ENCODE data around the gene TOR2A. TPM values are rescaled to one million over a fixed set of nuclear protein-coding genes. Genes with fewer than 3 reads are reported as not detected.

The TOR2A gene
- total and polyA plus RNA-seq, 2 of the 8 experiments (the other 6 are each of a cell fraction or from before 2014, with no cell fraction given): 18.7 to 24.9 TPM

GRCh38 chr9:127689329-127690000 is 45.6 kb downstream of the TOR2A start:
- no peak overlapping the region for H2BK5ac ChIP-seq (ENCODE audit: low read depth, low read length)
- H3K27me3 ChIP-seq (replicated peaks in 1 of 4; ENCODE audit: control insufficient read depth in 3 of 4, extremely low read depth in 1 of 4, insufficient read depth in 3 of 4, low read length in 3 of 4): no peaks in the 10 kb centered on the region
- no peak overlapping the region for H2BK120ac ChIP-seq (replicated peaks; ENCODE audit: low read depth, low read length)
- H2BK12ac ChIP-seq (ENCODE audit: low read depth, low read length): no peak overlapping the region
- POLR2A ChIA-PET (ENCODE audit: partially characterized antibody): no interaction called here
- no peak overlapping the region for H4K5ac ChIP-seq (ENCODE audit: insufficient read length, low read depth, low read length)
- H3K4me1 ChIP-seq (replicated peaks in 1 of 4; ENCODE audit: control insufficient read depth in 3 of 4, insufficient read depth in 4 of 4, low read length in 3 of 4): no peaks in the 10 kb centered on the region
- H3K4me2 ChIP-seq (ENCODE audit: insufficient read depth in 1 of 2, low read depth in 2 of 2, low read length in 2 of 2): no peak overlapping the region
- no peak overlapping the region for H2AFZ ChIP-seq (ENCODE audit: low read length)
- CTCF ChIA-PET (ENCODE audit: partially characterized antibody): interaction anchor here (0.5 to 1.9 kb wide), 6 partner anchors 16 to 312 kb away, joined by 3 to 5 read pairs (median 3); no protein-coding TSS in a partner anchor
- FAIRE-seq: no peak
- H3K36me3 ChIP-seq (ENCODE audit: control insufficient read depth in 2 of 4, insufficient read depth in 4 of 4, low read length in 3 of 4): peaks cover 0 to 6% (median 2%) of the 10 kb centered on the region in 4 experiments; a peak in 2 of 8 replicates
- H3K23ac ChIP-seq (ENCODE audit: insufficient read length): no peak overlapping the region
- no peak overlapping the region for H3K9ac ChIP-seq (replicated peaks in 1 of 4; ENCODE audit: extremely low read depth in 1 of 4, low read depth in 3 of 4, low read length in 3 of 4)
- H3K18ac ChIP-seq (ENCODE audit: extremely low read depth, low read length): no peak overlapping the region
- no peak overlapping the region for H2AK5ac ChIP-seq (ENCODE audit: low read depth, low read length)
- no peaks in the 10 kb centered on the region for H3K9me3 ChIP-seq (ENCODE audit: insufficient read depth in 2 of 2, low read depth in 1 of 2, low read length in 1 of 2)
- no peak overlapping the region for H3K4ac ChIP-seq (replicated peaks; ENCODE audit: insufficient read length, low read depth, low read length)
- H3K4me3 ChIP-seq (ENCODE audit: extremely low read depth in 1 of 4, insufficient read depth in 2 of 4, low read depth in 3 of 4, low read length in 4 of 4): no peak overlapping the region
- H4K91ac ChIP-seq (replicated peaks; ENCODE audit: insufficient read length, low read length): no peak overlapping the region
- H2BK15ac ChIP-seq (ENCODE audit: low read length): no peak overlapping the region
- 92% methylated on average over 13 of the region's 13 CpGs; no CpG with 5 or more reads in 1 of the 2 experiments for WGBS, 2 experiments (ENCODE audit: extremely low coverage in 1 of 2, insufficient coverage in 1 of 2, insufficient read length in 1 of 2, insufficient replicate concordance in 2 of 2, low coverage in 1 of 2, low lambda C conversion rate in 2 of 2, missing lambda C conversion rate in 1 of 2)
- no peak overlapping the region for H3K14ac ChIP-seq (ENCODE audit: insufficient read length)
- H4K8ac ChIP-seq (ENCODE audit: extremely low read depth, insufficient read depth, low read length): no peak overlapping the region
- no peaks in the 10 kb centered on the region for H3K79me2 ChIP-seq (ENCODE audit: control insufficient read depth in 1 of 2, insufficient read depth in 2 of 2, low read length in 2 of 2)
- no peaks in the 10 kb centered on the region for H3K79me1 ChIP-seq (ENCODE audit: low read depth, low read length)
- DNase-seq (ENCODE audit: low read depth in 1 of 2, low spot score in 2 of 2): no peak
- H4K20me1 ChIP-seq (replicated peaks in 1 of 2; ENCODE audit: control insufficient read depth in 1 of 2, insufficient read depth in 2 of 2, low read length in 2 of 2): no peaks in the 10 kb centered on the region
- H3K23me2 ChIP-seq (ENCODE audit: low read depth, low read length): no peaks in the 10 kb centered on the region
- H3K27ac ChIP-seq (ENCODE audit: low read depth, low read length): no peak overlapping the region; the same call in 1 of the 2 replicates
- H3K56ac ChIP-seq (replicated peaks; ENCODE audit: insufficient read length, low read depth, low read length): no peak overlapping the region
- no peak overlapping the region for H2BK20ac ChIP-seq (ENCODE audit: low read length)
- TF ChIP-seq TCF12 (IDR thresholded peaks at IDR 0.05; ENCODE audit: low read depth, low read length): no peak
- TF ChIP-seq GABPA (IDR thresholded peaks at IDR 0.05; ENCODE audit: borderline replicate concordance, insufficient read depth, low read length): no peak
- TF ChIP-seq ASH2L (IDR thresholded peaks at IDR 0.05; ENCODE audit: low read length): no peak
- TF ChIP-seq SAP30 (IDR thresholded peaks at IDR 0.05; ENCODE audit: insufficient read depth, insufficient replicate concordance, low read length): no peak
- TF ChIP-seq RFX5 (IDR thresholded peaks at IDR 0.05; ENCODE audit: borderline replicate concordance, low read depth, low read length): no peak
- no peak for TF ChIP-seq ATF2 (IDR thresholded peaks at IDR 0.05; ENCODE audit: low read length)
- no peak for TF ChIP-seq RAD21 (IDR thresholded peaks at IDR 0.05 in 1 of 2, conservative IDR thresholded peaks at IDR 0.05 in 1 of 2; ENCODE audit: low read depth in 2 of 2, low read length in 2 of 2)
- TF ChIP-seq TEAD4 (IDR thresholded peaks at IDR 0.05; ENCODE audit: low read depth, low read length): no peak
- no peak for TF ChIP-seq TBP (IDR thresholded peaks at IDR 0.05; ENCODE audit: low read depth, low read length)
- TF ChIP-seq CREB1 (IDR thresholded peaks at IDR 0.05): no peak
- TF ChIP-seq PHF8 (conservative IDR thresholded peaks at IDR 0.05; ENCODE audit: low read depth, low read length): no peak
